Suprapubic skin (tissue), 3 donors: ENCODE data around the gene FOXJ1.

Experiments used
- EP300 ChIP-seq: sonication (generic); formaldehyde crosslinking; IDR thresholded peaks from one replicate; pipeline ENCODE4 v1.6.1; 2017; ENCODE audit warnings: antibody characterized with exemption
- POLR2A ChIP-seq, 2 donors: fragments of 450-650 bp; IDR thresholded peaks; one replicate each; pipeline ENCODE4 v1.6.1; 2017; ENCODE audit warnings: antibody characterized with exemption in 2 of 2, mild to moderate bottlenecking in 2 of 2, moderate library complexity in 2 of 2
- TF ChIP-seq, protein P1 (sequence below), 2 donors: fragments of 200-600 bp in 1 of 2; fragments of 450-650 bp in 1 of 2; sonication (generic) in 1 of 2; IDR thresholded peaks; one replicate each; pipeline ENCODE4 v1.5.1; 2016 to 2019; ENCODE audit warnings: antibody characterized with exemption in 2 of 2, mild to moderate bottlenecking in 1 of 2, moderate library complexity in 1 of 2

DNA sequence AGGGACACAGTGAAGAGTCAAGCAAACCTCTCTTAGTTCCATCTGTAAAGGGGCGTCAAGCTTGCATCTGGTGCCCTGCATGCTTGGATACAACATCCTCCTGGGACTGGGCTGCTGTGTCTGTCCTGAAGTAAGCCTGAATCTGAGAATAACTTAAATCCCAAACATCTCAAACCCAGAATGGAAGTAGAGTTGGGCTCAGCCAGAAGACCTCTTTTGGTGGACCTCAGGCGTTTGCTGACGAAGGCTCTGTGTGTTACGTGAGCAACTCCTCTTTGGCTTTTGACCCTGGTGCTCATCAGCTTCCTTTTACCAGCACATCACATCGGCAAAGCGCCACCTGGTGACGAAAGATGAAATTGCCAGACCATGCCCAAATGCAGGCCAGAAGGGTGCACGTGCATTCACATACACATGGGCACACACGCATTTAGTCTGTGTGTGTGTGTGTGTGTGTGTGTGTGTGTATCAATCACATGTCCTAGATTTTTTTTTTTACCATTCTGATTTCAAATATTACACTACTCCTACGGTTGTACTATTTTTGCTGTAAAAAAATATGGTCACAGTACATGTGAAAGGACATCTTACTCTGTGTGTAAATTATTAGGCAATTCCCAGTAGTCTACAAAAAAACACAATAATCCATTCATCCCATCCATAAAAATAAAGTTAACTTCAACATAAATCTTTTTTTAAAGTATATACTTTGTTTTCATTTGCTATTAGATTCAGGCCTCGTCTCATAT lies 41.1 kb upstream of the FOXJ1 start:
- TF ChIP-seq, protein P1, sequence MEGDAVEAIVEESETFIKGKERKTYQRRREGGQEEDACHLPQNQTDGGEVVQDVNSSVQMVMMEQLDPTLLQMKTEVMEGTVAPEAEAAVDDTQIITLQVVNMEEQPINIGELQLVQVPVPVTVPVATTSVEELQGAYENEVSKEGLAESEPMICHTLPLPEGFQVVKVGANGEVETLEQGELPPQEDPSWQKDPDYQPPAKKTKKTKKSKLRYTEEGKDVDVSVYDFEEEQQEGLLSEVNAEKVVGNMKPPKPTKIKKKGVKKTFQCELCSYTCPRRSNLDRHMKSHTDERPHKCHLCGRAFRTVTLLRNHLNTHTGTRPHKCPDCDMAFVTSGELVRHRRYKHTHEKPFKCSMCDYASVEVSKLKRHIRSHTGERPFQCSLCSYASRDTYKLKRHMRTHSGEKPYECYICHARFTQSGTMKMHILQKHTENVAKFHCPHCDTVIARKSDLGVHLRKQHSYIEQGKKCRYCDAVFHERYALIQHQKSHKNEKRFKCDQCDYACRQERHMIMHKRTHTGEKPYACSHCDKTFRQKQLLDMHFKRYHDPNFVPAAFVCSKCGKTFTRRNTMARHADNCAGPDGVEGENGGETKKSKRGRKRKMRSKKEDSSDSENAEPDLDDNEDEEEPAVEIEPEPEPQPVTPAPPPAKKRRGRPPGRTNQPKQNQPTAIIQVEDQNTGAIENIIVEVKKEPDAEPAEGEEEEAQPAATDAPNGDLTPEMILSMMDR (IDR thresholded peaks at IDR 0.05), result peak; percentile 58 to 82
- no peak for TF ChIP-seq EP300
- TF ChIP-seq POLR2A (IDR thresholded peaks at IDR 0.05), result no peak
